GM19023 (cell line): Measurements from ENCODE around the gene BUB1.
A peak's percentile ranks its signal among the peaks of the same experiment; 100 is the strongest.
"Not testable (repeated sequence)": the region's sequence is repeated elsewhere in the genome, so short reads cannot be mapped to it uniquely, and the experiment has no call there.

Source experiments
- ATAC-seq: cut with Tn5 transposase; IDR thresholded peaks from one replicate; pipeline ENCODE4 v1.9.1; 2021; ENCODE audit warnings: mild to moderate bottlenecking, moderate library complexity; ENCODE audit not compliant: unreplicated experiment

The BUB1 gene

GRCh38 chr2:110677530-110678456 is at the start of gene BUB1:
TSS of gene BUB1 (minus strand) at chr2:110678063. CDS start at chr2:110677995, 68 bp downstream.
- ATAC-seq: peak; percentile 74

- no peak for ATAC-seq
Observed at GRCh38 chr2:110726285-110726684, 48.4 kb upstream of the BUB1 start.

GRCh38 chr2:110725859-110726258 is 48.0 kb upstream of the BUB1 start:
- no peak for ATAC-seq

- no peak for ATAC-seq
Observed at GRCh38 chr2:110725370-110725769, 47.5 kb upstream of the BUB1 start.

- ATAC-seq: no peak
Observed at GRCh38 chr2:110724820-110725219, 47.0 kb upstream of the BUB1 start.

- ATAC-seq: no peak
Observed at GRCh38 chr2:110720547-110720946, 42.7 kb upstream of the BUB1 start.

GRCh38 chr2:110718990-110719389 is 41.1 kb upstream of the BUB1 start:
- no peak for ATAC-seq

GRCh38 chr2:110718382-110718781 is 40.5 kb upstream of the BUB1 start:
- no peak for ATAC-seq

- no peak for ATAC-seq
Observed at GRCh38 chr2:110717734-110718133, 39.9 kb upstream of the BUB1 start.

- no peak for ATAC-seq
Observed at GRCh38 chr2:110716959-110717645, 39.2 kb upstream of the BUB1 start.

GRCh38 chr2:110714452-110715224 is 36.8 kb upstream of the BUB1 start:
- ATAC-seq: no peak

GRCh38 chr2:110713513-110714362 is 35.9 kb upstream of the BUB1 start:
- ATAC-seq: no peak

- no peak for ATAC-seq
Observed at GRCh38 chr2:110712737-110713136, 34.9 kb upstream of the BUB1 start.

- ATAC-seq: no peak
Observed at GRCh38 chr2:110708455-110708854, 30.6 kb upstream of the BUB1 start.

- no peak for ATAC-seq
Observed at GRCh38 chr2:110707386-110707965, 29.6 kb upstream of the BUB1 start.

- no peak for ATAC-seq
Observed at GRCh38 chr2:110702514-110703380, 24.9 kb upstream of the BUB1 start.

GRCh38 chr2:110698253-110698652 is 20.4 kb upstream of the BUB1 start:
- ATAC-seq: not testable (repeated sequence)

- ATAC-seq: not testable (repeated sequence)
Observed at GRCh38 chr2:110695146-110695898, 17.5 kb upstream of the BUB1 start.
